Measurements from ENCODE around the gene LNPEP. TPM values are rescaled to one million over a fixed set of nuclear protein-coding genes. Genes with fewer than 3 reads are reported as not detected.

Gene LNPEP
- total and polyA plus RNA-seq, 4 donors, result 1.9 to 19.7 (median 9.5) TPM

DNA sequence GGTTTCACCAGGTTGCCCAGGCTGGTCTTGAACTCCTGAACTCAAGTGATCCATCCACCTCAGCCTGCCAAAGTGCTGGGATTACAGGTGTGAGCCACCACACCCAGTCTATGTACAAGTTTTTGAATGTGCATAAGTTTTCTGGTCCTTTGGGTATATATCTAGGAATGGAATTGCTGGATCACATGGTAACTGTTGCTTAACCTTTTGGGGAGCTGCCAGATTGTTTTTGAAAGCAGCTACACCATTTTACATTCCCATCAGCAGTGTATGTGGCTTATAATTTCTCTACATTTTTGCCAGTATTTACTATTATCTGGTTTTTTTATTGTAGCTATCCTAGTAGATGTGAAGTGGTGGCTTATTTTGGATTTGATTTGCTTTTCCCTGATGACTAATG, 8.9 kb upstream of the LNPEP start:
- Histone ChIP-seq H3K4me3 (ENCODE audit: low read depth in 1 of 3, low read length in 3 of 3) (no peak overlapping the region), H3K9me3 (ENCODE audit: control insufficient read depth in 4 of 4, low read length in 3 of 4) (peaks cover 0 to 3% (median 0%) of the 10 kb centered on the region in 4 donors), H3K36me3 (ENCODE audit: control insufficient read depth in 4 of 4, insufficient read depth in 3 of 4, low read depth in 1 of 4, low read length in 3 of 4) (no peaks in the 10 kb centered on the region), H3K4me1 (ENCODE audit: control insufficient read depth in 4 of 4, insufficient read depth in 4 of 4, low read length in 3 of 4) (no peaks in the 10 kb centered on the region), H3K27ac (ENCODE audit: low read depth in 1 of 2, low read length in 2 of 2) (no peak overlapping the region), H3K9ac (ENCODE audit: low read depth in 1 of 2, low read length in 2 of 2) (no peak overlapping the region), H3K27me3 (ENCODE audit: control insufficient read depth in 4 of 4, insufficient read depth in 4 of 4, low read length in 3 of 4) (no peaks in the 10 kb centered on the region)
- DNase-seq (ENCODE audit: low spot score), result no peak
- TF ChIP-seq YY1 (IDR thresholded peaks at IDR 0.05) (no peak), FOXA1 (IDR thresholded peaks at IDR 0.05) (no peak), HNF4G (IDR thresholded peaks at IDR 0.05) (no peak), JUND (IDR thresholded peaks at IDR 0.05) (no peak), EGR1 (IDR thresholded peaks at IDR 0.05; ENCODE audit: low read depth in 2 of 2) (no peak), NR2F2 (IDR thresholded peaks at IDR 0.05) (no peak), SP1 (IDR thresholded peaks at IDR 0.05) (no peak), TAF1 (conservative IDR thresholded peaks at IDR 0.05) (no peak)
- TF ChIP-seq, protein P1, sequence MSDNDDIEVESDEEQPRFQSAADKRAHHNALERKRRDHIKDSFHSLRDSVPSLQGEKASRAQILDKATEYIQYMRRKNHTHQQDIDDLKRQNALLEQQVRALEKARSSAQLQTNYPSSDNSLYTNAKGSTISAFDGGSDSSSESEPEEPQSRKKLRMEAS (IDR thresholded peaks at IDR 0.05), result no peak
- TF ChIP-seq, protein P2, sequence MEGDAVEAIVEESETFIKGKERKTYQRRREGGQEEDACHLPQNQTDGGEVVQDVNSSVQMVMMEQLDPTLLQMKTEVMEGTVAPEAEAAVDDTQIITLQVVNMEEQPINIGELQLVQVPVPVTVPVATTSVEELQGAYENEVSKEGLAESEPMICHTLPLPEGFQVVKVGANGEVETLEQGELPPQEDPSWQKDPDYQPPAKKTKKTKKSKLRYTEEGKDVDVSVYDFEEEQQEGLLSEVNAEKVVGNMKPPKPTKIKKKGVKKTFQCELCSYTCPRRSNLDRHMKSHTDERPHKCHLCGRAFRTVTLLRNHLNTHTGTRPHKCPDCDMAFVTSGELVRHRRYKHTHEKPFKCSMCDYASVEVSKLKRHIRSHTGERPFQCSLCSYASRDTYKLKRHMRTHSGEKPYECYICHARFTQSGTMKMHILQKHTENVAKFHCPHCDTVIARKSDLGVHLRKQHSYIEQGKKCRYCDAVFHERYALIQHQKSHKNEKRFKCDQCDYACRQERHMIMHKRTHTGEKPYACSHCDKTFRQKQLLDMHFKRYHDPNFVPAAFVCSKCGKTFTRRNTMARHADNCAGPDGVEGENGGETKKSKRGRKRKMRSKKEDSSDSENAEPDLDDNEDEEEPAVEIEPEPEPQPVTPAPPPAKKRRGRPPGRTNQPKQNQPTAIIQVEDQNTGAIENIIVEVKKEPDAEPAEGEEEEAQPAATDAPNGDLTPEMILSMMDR (IDR thresholded peaks at IDR 0.05; ENCODE audit: low read depth, low read length, missing input control), result no peak
- TF ChIP-seq, protein P3, sequence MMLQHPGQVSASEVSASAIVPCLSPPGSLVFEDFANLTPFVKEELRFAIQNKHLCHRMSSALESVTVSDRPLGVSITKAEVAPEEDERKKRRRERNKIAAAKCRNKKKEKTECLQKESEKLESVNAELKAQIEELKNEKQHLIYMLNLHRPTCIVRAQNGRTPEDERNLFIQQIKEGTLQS (IDR thresholded peaks at IDR 0.05), result no peak

DNA sequence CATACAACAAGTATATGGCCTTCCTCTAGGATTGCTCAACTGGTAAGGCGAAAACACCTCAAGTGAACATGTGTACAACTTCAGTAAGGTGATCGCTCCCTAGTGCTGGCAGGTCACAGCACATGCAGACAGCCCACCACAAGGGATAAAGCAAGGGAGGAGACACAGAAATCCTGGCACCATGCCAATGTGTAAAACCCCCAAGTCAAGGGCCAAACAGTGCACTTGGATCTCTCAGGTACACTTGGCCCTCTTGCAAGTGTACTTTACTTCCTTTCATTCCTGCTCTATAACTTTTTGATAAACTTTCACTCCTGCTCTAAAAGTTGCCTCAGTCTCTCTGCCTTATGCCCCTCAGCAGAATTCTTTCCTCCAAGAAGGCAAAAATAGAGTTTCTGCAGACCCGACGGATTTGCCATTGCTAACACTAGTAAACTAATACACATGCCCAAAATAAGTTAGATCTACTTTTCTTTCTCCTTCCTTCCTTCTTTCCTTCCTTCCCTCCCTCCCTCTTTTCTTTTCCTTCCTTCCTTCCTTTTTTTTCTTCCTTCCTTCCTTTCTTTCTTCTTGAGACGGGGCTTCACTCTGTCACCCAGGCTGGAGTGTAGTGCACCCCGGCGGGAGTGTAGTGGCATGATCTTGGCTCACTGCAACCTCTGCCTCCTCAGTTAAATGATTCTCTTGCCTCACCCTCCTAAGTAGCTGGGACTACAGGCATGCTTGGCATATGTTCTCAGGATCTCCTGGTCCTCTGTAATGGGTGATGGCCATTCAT, 6.8 kb upstream of the LNPEP start:
- peaks cover 0 to 9% (median 7%) of the 10 kb centered on the region in 4 donors for H3K4me1 ChIP-seq (ENCODE audit: control insufficient read depth in 4 of 4, insufficient read depth in 4 of 4, low read length in 3 of 4)
- H3K9ac ChIP-seq (ENCODE audit: low read depth in 1 of 2, low read length in 2 of 2), result no peak overlapping the region
- no peak overlapping the region for H3K4me3 ChIP-seq (ENCODE audit: low read depth in 1 of 3, low read length in 3 of 3)
- TF ChIP-seq YY1 (IDR thresholded peaks at IDR 0.05) (no peak), FOXA2 (IDR thresholded peaks at IDR 0.05) (no peak), RXRA (IDR thresholded peaks at IDR 0.05) (no peak), HNF4A (conservative IDR thresholded peaks at IDR 0.05) (no peak), NR2F2 (IDR thresholded peaks at IDR 0.05) (no peak), SP1 (IDR thresholded peaks at IDR 0.05) (no peak), RAD21 (IDR thresholded peaks at IDR 0.05) (no peak), GABPA (IDR thresholded peaks at IDR 0.05 in 1 of 2, conservative IDR thresholded peaks at IDR 0.05 in 1 of 2) (no peak), FOXA1 (IDR thresholded peaks at IDR 0.05) (no peak)
- 95% methylated on average over 7 of the region's 7 CpGs for WGBS
- no peak overlapping the region for H3K27ac ChIP-seq (ENCODE audit: low read depth in 1 of 2, low read length in 2 of 2)
- H3K27me3 ChIP-seq (ENCODE audit: control insufficient read depth in 4 of 4, insufficient read depth in 4 of 4, low read length in 3 of 4), result no peaks in the 10 kb centered on the region
- no peaks in the 10 kb centered on the region for H3K36me3 ChIP-seq (ENCODE audit: control insufficient read depth in 4 of 4, insufficient read depth in 3 of 4, low read depth in 1 of 4, low read length in 3 of 4)
- peaks cover 0 to 3% (median 0%) of the 10 kb centered on the region in 4 donors for H3K9me3 ChIP-seq (ENCODE audit: control insufficient read depth in 4 of 4, low read length in 3 of 4)
- DNase-seq (ENCODE audit: low spot score), result no peak

DNA sequence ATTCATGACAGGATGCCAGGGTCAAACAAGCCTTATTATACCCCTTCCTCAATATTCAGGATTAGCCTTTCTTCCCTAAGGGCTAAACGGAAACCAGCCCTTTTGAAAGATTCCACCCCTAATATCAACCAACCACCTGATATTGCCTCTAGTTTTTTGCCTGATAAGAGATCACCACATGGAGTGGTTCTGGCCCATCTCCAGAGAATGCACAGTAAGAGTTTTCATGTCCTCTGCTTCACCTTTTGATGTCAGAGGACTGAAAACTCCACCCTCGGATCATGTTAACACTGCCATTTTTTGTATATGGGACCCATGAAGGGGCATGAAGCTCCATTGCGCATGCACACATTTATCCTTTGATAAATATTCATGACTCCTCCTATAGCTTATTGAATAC, 5.8 kb upstream of the LNPEP start:
- Histone ChIP-seq H3K36me3 (ENCODE audit: control insufficient read depth in 4 of 4, insufficient read depth in 3 of 4, low read depth in 1 of 4, low read length in 3 of 4) (no peaks in the 10 kb centered on the region), H3K9ac (ENCODE audit: low read depth in 1 of 2, low read length in 2 of 2) (no peak overlapping the region), H3K4me1 (ENCODE audit: control insufficient read depth in 4 of 4, insufficient read depth in 4 of 4, low read length in 3 of 4) (peaks cover 0 to 15% (median 9%) of the 10 kb centered on the region in 4 donors), H3K27ac (ENCODE audit: low read depth in 1 of 2, low read length in 2 of 2) (no peak overlapping the region), H3K9me3 (ENCODE audit: control insufficient read depth in 4 of 4, low read length in 3 of 4) (peaks cover 0 to 3% (median 0%) of the 10 kb centered on the region in 4 donors), H3K27me3 (ENCODE audit: control insufficient read depth in 4 of 4, insufficient read depth in 4 of 4, low read length in 3 of 4) (no peaks in the 10 kb centered on the region), H3K4me3 (ENCODE audit: low read depth in 1 of 3, low read length in 3 of 3) (no peak overlapping the region)
- WGBS, result 94% methylated on average over 3 of the region's 3 CpGs
- no peak for DNase-seq (ENCODE audit: low spot score)
- TF ChIP-seq SP1 (IDR thresholded peaks at IDR 0.05) (no peak), RAD21 (IDR thresholded peaks at IDR 0.05) (no peak), HNF4A (conservative IDR thresholded peaks at IDR 0.05) (no peak), FOXA1 (IDR thresholded peaks at IDR 0.05) (no peak), FOXA2 (IDR thresholded peaks at IDR 0.05) (no peak), JUND (IDR thresholded peaks at IDR 0.05) (no peak)
- TF ChIP-seq, protein P4, sequence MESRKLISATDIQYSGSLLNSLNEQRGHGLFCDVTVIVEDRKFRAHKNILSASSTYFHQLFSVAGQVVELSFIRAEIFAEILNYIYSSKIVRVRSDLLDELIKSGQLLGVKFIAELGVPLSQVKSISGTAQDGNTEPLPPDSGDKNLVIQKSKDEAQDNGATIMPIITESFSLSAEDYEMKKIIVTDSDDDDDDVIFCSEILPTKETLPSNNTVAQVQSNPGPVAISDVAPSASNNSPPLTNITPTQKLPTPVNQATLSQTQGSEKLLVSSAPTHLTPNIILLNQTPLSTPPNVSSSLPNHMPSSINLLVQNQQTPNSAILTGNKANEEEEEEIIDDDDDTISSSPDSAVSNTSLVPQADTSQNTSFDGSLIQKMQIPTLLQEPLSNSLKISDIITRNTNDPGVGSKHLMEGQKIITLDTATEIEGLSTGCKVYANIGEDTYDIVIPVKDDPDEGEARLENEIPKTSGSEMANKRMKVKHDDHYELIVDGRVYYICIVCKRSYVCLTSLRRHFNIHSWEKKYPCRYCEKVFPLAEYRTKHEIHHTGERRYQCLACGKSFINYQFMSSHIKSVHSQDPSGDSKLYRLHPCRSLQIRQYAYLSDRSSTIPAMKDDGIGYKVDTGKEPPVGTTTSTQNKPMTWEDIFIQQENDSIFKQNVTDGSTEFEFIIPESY (IDR thresholded peaks at IDR 0.05), result no peak
- TF ChIP-seq, protein P5, sequence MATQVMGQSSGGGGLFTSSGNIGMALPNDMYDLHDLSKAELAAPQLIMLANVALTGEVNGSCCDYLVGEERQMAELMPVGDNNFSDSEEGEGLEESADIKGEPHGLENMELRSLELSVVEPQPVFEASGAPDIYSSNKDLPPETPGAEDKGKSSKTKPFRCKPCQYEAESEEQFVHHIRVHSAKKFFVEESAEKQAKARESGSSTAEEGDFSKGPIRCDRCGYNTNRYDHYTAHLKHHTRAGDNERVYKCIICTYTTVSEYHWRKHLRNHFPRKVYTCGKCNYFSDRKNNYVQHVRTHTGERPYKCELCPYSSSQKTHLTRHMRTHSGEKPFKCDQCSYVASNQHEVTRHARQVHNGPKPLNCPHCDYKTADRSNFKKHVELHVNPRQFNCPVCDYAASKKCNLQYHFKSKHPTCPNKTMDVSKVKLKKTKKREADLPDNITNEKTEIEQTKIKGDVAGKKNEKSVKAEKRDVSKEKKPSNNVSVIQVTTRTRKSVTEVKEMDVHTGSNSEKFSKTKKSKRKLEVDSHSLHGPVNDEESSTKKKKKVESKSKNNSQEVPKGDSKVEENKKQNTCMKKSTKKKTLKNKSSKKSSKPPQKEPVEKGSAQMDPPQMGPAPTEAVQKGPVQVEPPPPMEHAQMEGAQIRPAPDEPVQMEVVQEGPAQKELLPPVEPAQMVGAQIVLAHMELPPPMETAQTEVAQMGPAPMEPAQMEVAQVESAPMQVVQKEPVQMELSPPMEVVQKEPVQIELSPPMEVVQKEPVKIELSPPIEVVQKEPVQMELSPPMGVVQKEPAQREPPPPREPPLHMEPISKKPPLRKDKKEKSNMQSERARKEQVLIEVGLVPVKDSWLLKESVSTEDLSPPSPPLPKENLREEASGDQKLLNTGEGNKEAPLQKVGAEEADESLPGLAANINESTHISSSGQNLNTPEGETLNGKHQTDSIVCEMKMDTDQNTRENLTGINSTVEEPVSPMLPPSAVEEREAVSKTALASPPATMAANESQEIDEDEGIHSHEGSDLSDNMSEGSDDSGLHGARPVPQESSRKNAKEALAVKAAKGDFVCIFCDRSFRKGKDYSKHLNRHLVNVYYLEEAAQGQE (IDR thresholded peaks at IDR 0.05), result no peak
- TF ChIP-seq, protein P3 (IDR thresholded peaks at IDR 0.05), result no peak

All from liver (tissue), 9 donors.